Heart left ventricle (tissue), 16 donors: ENCODE measurements around the gene POLR3A. TPM values are rescaled to one million over a fixed set of nuclear protein-coding genes. Genes with fewer than 3 reads are reported as not detected.

Experiments
- ATAC-seq, 4 donors: fragments of 200-7000 bp; cut with Tn5 transposase; one replicate each; pipeline ENCODE4 v1.9.1; 2020 to 2022; ENCODE audit warnings: moderate library complexity in 4 of 4, mild to moderate bottlenecking in 3 of 4, moderate number of reproducible peaks in 1 of 4
- DNase-seq, 5 donors: peaks; one replicate each; pipeline ENCODE4 v3.0.0-alpha.2; 2020
- H3K27ac ChIP-seq, 12 donors: fragments of 200-600 bp; sonication (generic) in 4 of 12; one replicate each; pipeline versions ENCODE4 v1.5.0 to v1.8.0; 2016 to 2022; ENCODE audit warnings: mild to moderate bottlenecking in 2 of 12
- H3K27me3 ChIP-seq, 9 donors: fragments of 200-600 bp; sonication (generic) in 2 of 9; one replicate each; pipeline versions ENCODE4 v1.5.1 to v1.8.0; 2016 to 2022; ENCODE audit warnings: mild to moderate bottlenecking in 3 of 9
- H3K36me3 ChIP-seq, 9 donors: fragments of 200-600 bp; sonication (generic) in 2 of 9; one replicate each; pipeline versions ENCODE4 v1.5.0 to v1.8.0; 2018 to 2022; ENCODE audit warnings: mild to moderate bottlenecking in 2 of 9
- H3K4me1 ChIP-seq, 12 donors: fragments of 200-600 bp; sonication (generic) in 4 of 12; one replicate each; pipeline versions ENCODE4 v1.5.0 to v1.8.0; 2016 to 2022; ENCODE audit warnings: mild to moderate bottlenecking in 3 of 12
- H3K4me3 ChIP-seq, 12 donors: fragments of 200-600 bp; sonication (generic) in 4 of 12; one replicate each; pipeline versions ENCODE4 v1.5.0 to v1.8.0; 2017 to 2022; ENCODE audit warnings: mild to moderate bottlenecking in 9 of 12, moderate library complexity in 4 of 12
- H3K9me3 ChIP-seq, 12 donors: fragments of 200-600 bp; sonication (generic) in 4 of 12; one replicate each; pipeline versions ENCODE4 v1.5.0 to v1.8.0; 2016 to 2022; ENCODE audit warnings: mild to moderate bottlenecking in 1 of 12
- POLR2A ChIP-seq, 2 donors: fragments of 450-650 bp; IDR thresholded peaks; one replicate each; pipeline ENCODE4 v1.6.1; 2017; ENCODE audit warnings: antibody characterized with exemption in 2 of 2, mild to moderate bottlenecking in 2 of 2, moderate library complexity in 2 of 2
- WGBS, 4 donors: extraction: QIAGEN DNeasy Blood & Tissue Kit in 2 of 4; methylation state at CpG; one replicate each; pipeline versions ENCODE4 v1.1.5 to v1.1.7; 2013 to 2018; 5-methylcytosine and 5-hydroxymethylcytosine counted together
- intact Hi-C, 10 donors: fragments of 100-400 bp; cut with DNase I; formaldehyde crosslinking; loops; one replicate each; pipeline versions ENCODE4 v1.11.1 to v1.14.2; 2022
- polyA plus RNA-seq, 2 donors: library from polyadenylated mRNA; stranded (reverse); fragments of 200-250 nt; gene quantifications; one replicate each; pipeline ENCODE4 v1.2.3, GENCODE V29; 2013
- total RNA-seq, 9 donors: library from RNA; depleted of rRNA in 2 of 9; stranded (reverse); fragments of >200 nt in 2 of 9; fragmentation: NEBNext Ultra II Directional in 3 of 9; extraction: Animal tissue kit (Norgen Biotek cat#: 25700) in 3 of 9; gene quantifications; one replicate each; pipeline versions ENCODE4 v1.1.0 to v1.2.4, GENCODE V29; 2016 to 2023
- TF ChIP-seq, protein P1 (sequence below), 12 donors: fragments of 200-600 bp; sonication (generic) in 4 of 12; IDR thresholded peaks; one replicate each; pipeline versions ENCODE4 v1.5.0 to v1.8.0; 2018 to 2022; ENCODE audit warnings: antibody characterized with exemption in 12 of 12, mild to moderate bottlenecking in 5 of 12
- donor health status: ischemic (EF 13 %, LVEDD 7.1; RV severe dilation, severe dysfunction).
- donor health status: healthy with polysubstance abuse.
- donor health status: DM: no; HTN: yes; CAD: no.
- donor health status: DM: no; HTN: no; CAD: no.
- donor health status: ischemic (EF 25% LVEDD 6.9; RV normal size, moderate dysfunction).
- donor health status: ischemic (EF 25% LVEDD 5.7; RV mildly dilated, moderate dysfunction).
- donor health status: healthy.
- donor health status: DM: yes; HTN: yes; CAD: no.
- donor health status: ischemic (EF 35%, LVEDD 5.7; RV mildly dilated, moderate dysfunction).
- donor health status: nonischemic (EF 11% LVEDD 7.7; RV severe dilation, severe dysfunction).
- donor health status: DM: yes; HTN: yes; CAD: no.
- donor health status: PGD.
- donor health status: ischemic (EF 29% LVEDD 5.4; RV normal size, mild dysfunction).
- donor health status: nonischemic (EF 23%, LVEDD 6.1; RV moderate dilation, normal function).

The POLR3A gene
- total and polyA plus RNA-seq, 11 donors, result 3.8 to 12.9 (median 8.9) TPM

GRCh38 chr10:78053211-78053868, 24.0 kb upstream of the POLR3A start:
- DNase-seq, result no peak
- Histone ChIP-seq H3K9me3 (no peaks in the 10 kb centered on the region), H3K4me1 (peaks cover 0 to 11% (median 0%) of the 10 kb centered on the region in 12 donors), H3K27me3 (no peaks in the 10 kb centered on the region), H3K36me3 (no peaks in the 10 kb centered on the region), H3K27ac (no peak overlapping the region), H3K4me3 (no peak overlapping the region)
- TF ChIP-seq, protein P1, sequence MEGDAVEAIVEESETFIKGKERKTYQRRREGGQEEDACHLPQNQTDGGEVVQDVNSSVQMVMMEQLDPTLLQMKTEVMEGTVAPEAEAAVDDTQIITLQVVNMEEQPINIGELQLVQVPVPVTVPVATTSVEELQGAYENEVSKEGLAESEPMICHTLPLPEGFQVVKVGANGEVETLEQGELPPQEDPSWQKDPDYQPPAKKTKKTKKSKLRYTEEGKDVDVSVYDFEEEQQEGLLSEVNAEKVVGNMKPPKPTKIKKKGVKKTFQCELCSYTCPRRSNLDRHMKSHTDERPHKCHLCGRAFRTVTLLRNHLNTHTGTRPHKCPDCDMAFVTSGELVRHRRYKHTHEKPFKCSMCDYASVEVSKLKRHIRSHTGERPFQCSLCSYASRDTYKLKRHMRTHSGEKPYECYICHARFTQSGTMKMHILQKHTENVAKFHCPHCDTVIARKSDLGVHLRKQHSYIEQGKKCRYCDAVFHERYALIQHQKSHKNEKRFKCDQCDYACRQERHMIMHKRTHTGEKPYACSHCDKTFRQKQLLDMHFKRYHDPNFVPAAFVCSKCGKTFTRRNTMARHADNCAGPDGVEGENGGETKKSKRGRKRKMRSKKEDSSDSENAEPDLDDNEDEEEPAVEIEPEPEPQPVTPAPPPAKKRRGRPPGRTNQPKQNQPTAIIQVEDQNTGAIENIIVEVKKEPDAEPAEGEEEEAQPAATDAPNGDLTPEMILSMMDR (IDR thresholded peaks at IDR 0.05), result no peak
- TF ChIP-seq POLR2A (IDR thresholded peaks at IDR 0.05), result no peak
- WGBS, 4 donors, result 55 to 70% (median 58%) methylated on average over 4 to 7 of the region's 7 CpGs
- intact Hi-C loops, result no loop called here
- ATAC-seq, result peak in 2 of 4 donors; percentile 63 to 67

DNA sequence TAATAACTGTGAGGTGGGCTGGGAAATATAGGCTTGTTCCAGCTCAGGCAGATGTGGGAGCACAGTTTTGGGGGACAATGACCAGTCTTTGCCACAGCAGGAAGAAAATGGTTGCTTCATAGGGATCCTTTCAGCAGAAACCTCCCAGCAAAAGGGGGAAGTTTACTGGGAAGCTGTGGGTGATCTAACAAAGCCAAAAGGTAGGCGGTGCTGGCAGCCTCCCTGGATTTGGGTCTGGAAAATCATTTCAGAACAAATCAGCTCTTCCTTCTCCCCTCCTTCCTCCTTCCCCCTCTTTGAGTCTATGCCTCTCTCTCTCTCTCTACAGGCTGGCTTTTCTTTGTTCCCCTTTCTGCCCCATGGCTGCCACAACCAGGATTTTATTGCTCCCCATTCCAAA, 20.5 kb upstream of the POLR3A start:
- H3K4me1 ChIP-seq, result peaks cover 0 to 17% (median 4%) of the 10 kb centered on the region in 12 donors
- H3K27ac ChIP-seq, result no peak overlapping the region
- ATAC-seq, result no peak
- no peak for DNase-seq
- TF ChIP-seq, protein P1 (IDR thresholded peaks at IDR 0.05), result no peak
- no peak for TF ChIP-seq POLR2A (IDR thresholded peaks at IDR 0.05)
- intact Hi-C loops, result loop anchor here in 9 of 10 donors (2.0 to 10.0 kb wide), 13 partner anchors 245 to 1152 kb away; partner anchors contain the start of gene ZMIZ1 (in 2 of the 9)
- 79 to 92% (median 86%) methylated on average over 1 of the region's 1 CpG for WGBS, 4 donors
- H3K27me3 ChIP-seq, result no peaks in the 10 kb centered on the region
- no peaks in the 10 kb centered on the region for H3K9me3 ChIP-seq
- no peak overlapping the region for H3K4me3 ChIP-seq
- H3K36me3 ChIP-seq, result no peaks in the 10 kb centered on the region

- Histone ChIP-seq H3K27ac (no peak overlapping the region), H3K4me3 (no peak overlapping the region), H3K9me3 (no peaks in the 10 kb centered on the region), H3K27me3 (no peaks in the 10 kb centered on the region), H3K36me3 (peaks cover 0 to 9% (median 6%) of the 10 kb centered on the region in 9 donors), H3K4me1 (peaks cover 0 to 23% (median 8%) of the 10 kb centered on the region in 12 donors)
- 24 to 30% (median 30%) methylated on average over 11 to 13 of the region's 13 CpGs for WGBS, 4 donors
- TF ChIP-seq, protein P1 (IDR thresholded peaks at IDR 0.05), result peak; percentile 85 to 95 (median 88)
- no peak for TF ChIP-seq POLR2A (IDR thresholded peaks at IDR 0.05)
- DNase-seq, result peak; percentile 84 to 93 (median 86)
- intact Hi-C loops, result loop anchor here (1.0 to 10.0 kb wide), 16 partner anchors 247 to 1155 kb away; partner anchors contain the start of gene ZMIZ1 (in 2 of the 10)
- peak; percentile 55 to 81 (median 78) for ATAC-seq
These were observed 18.1 kb upstream of the POLR3A start for GRCh38 chr10:78047314-78047891.

DNA sequence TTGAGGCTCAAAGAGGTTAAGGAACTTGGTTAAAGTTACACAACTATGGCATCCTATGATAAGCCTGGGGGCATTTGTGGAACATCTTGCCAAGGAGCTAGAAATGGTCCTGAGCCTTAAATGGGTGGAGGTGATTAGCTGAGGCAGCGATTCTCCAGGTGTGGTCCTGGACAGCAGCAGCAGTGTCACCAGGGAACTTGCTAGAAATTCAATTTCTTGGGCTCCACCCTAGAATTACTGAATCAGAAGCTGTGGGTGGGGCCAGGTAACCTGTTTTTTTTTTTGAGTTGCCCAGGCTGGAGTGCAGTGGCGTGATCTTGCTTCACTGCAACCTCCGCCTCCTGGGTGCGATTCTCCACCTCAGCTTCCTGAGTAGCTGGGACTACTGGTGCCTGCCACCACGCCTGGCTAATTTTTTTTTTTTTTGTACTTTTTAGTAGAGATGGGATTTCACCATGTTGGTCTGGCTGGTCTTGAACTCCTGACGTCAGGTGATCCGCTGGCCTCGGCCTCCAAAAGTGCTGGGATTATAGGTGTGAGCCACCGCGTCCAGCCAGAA, 17.5 kb upstream of the POLR3A start:
- no peaks in the 10 kb centered on the region for H3K9me3 ChIP-seq
- 77 to 83% (median 80%) methylated on average over 10 of the region's 10 CpGs for WGBS, 4 donors
- ATAC-seq (no peak), DNase-seq (no peak)
- H3K27me3 ChIP-seq, result no peaks in the 10 kb centered on the region
- H3K4me1 ChIP-seq, result peaks cover 0 to 29% (median 8%) of the 10 kb centered on the region in 12 donors
- intact Hi-C loops, result loop anchor here (1.0 to 10.0 kb wide), 16 partner anchors 248 to 1156 kb away; partner anchors contain the start of gene ZMIZ1 (in 2 of the 10)
- H3K27ac ChIP-seq, result no peak overlapping the region
- no peak overlapping the region for H3K4me3 ChIP-seq
- TF ChIP-seq POLR2A (IDR thresholded peaks at IDR 0.05), result no peak
- TF ChIP-seq, protein P1 (IDR thresholded peaks at IDR 0.05), result no peak
- peaks cover 0 to 15% (median 12%) of the 10 kb centered on the region in 9 donors for H3K36me3 ChIP-seq
